Keratinocyte (primary cell): Measurements from ENCODE around the gene GPC5.

ENCODE experiments used
- CTCF ChIP-seq, 3 experiments: IDR thresholded peaks in 1 of 3; conservative IDR thresholded peaks in 1 of 3; optimal IDR thresholded peaks in 1 of 3; 2 replicates in 2 of 3; 3 replicates in 1 of 3; pipeline versions ENCODE3 to v1.5.1; 2011; ENCODE audit warnings: low read length in 3 of 3, mild to moderate bottlenecking in 3 of 3, moderate library complexity in 2 of 3, control low read depth in 1 of 3, inconsistent platforms in 1 of 3; ENCODE audit not compliant: insufficient read depth in 2 of 3; ENCODE audit errors: extremely low read depth in 1 of 3
- EZH2 ChIP-seq: IDR thresholded peaks from one replicate; pipeline ENCODE4 v1.6.1; 2012; ENCODE audit warnings: inconsistent platforms, mild to moderate bottlenecking, low read length, moderate library complexity

DNA sequence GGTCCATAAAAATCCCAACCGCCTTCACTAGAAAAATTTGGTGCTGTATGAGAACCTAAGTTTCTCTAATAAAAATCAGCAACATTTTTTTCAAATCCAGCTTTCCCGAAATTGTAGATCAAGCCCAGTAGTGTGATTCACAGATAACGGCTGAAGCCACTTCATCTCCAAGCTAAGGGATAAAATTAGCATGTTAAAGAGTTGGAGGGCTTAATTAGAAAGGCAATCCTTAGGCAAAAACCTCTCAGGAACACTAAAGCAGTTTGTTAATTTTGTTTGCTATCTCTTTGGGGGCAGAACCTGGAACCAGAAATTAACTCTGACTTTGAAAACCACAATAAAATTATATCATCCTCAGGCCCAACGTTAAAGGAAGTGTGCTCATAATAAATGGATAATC is 820.2 kb downstream of the GPC5 start:
- no peak for TF ChIP-seq CTCF (optimal IDR thresholded peaks at IDR 0.05 in 1 of 3, IDR thresholded peaks at IDR 0.05 in 1 of 3, conservative IDR thresholded peaks at IDR 0.05 in 1 of 3; ENCODE audit: extremely low read depth in 1 of 3, insufficient read depth in 2 of 3, low read length in 3 of 3)
- no peak for TF ChIP-seq EZH2
